Measurements from ENCODE around the gene MICAL3. TPM values are rescaled to one million over a fixed set of nuclear protein-coding genes. Genes with fewer than 3 reads are reported as not detected.

MICAL3 gene
- total and polyA plus RNA-seq, 9 of the 15 experiments (the other 6 are each of a cell fraction or from before 2014, with no cell fraction given), result 0.53 to 32.1 (median 12.3) TPM

- TF ChIP-seq MBD2 (IDR thresholded peaks at IDR 0.05; ENCODE audit: borderline replicate concordance, low read depth) (no peak), ZNF830 (CRISPR knock-in tag; IDR thresholded peaks at IDR 0.05) (no peak), EHMT2 (IDR thresholded peaks at IDR 0.05) (no peak), ZNF407 (IDR thresholded peaks at IDR 0.05; ENCODE audit: low read depth) (no peak), E2F6 (IDR thresholded peaks at IDR 0.05; ENCODE audit: borderline replicate concordance in 1 of 2, extremely low read depth in 1 of 2, insufficient read depth in 1 of 2, insufficient read length in 1 of 2, low read depth in 1 of 2, low read length in 1 of 2, poor library complexity in 1 of 2, severe bottlenecking in 1 of 2) (no peak), POLR2AphosphoS2 (IDR thresholded peaks at IDR 0.05; ENCODE audit: low read length) (no peak)
Measured at GRCh38 chr22:17882727-17883126, 141.6 kb downstream of the MICAL3 start (continued).

Measured in K562 (cell line).